GM12878 (cell line): Measurements from ENCODE around the gene FLT1. TPM values are rescaled to one million over a fixed set of nuclear protein-coding genes. Genes with fewer than 3 reads are reported as not detected.

Experiments used
- ATAC-seq: fragments of 200-7000 bp; cut with Tn5 transposase; 3 replicates; pipeline ENCODE4 v1.9.1; 2020; ENCODE audit warnings: mild to moderate bottlenecking, moderate library complexity
- BruUV-seq: library from RNA; stranded (reverse); fragments of 400-500 nt; replicated peaks from 2 replicates; lab custom pipeline; 2021; lab: Mats Ljungman, UMichigan
- CTCF ChIA-PET: fragments of 300-600 bp; sonication (Branson Sonifier 250); formaldehyde crosslinking; extraction: SDS; loops from one replicate; lab custom pipeline; 2021; ENCODE audit warnings: inconsistent platforms; lab: Yijun Ruan, JAX
- POLR2A ChIA-PET: fragments of 350-600 bp; formaldehyde crosslinking; extraction: SDS; loops from one replicate; lab custom pipeline; 2021; ENCODE audit warnings: inconsistent platforms; lab: Charles Lee
- RAD21 ChIA-PET: fragments of 300-600 bp; sonication (Branson Sonifier 250); formaldehyde crosslinking; loops from one replicate; lab custom pipeline; 2023; ENCODE audit warnings: antibody characterized with exemption; ENCODE audit not compliant: unreplicated experiment; lab: Charles Lee
- SMC1A ChIA-PET: fragments of 300-600 bp; sonication (Branson Sonifier 250); formaldehyde crosslinking; loops from one replicate; lab custom pipeline; 2023; ENCODE audit not compliant: unreplicated experiment, uncharacterized antibody; lab: Charles Lee
- DNase-seq: peaks from one replicate; pipeline ENCODE4 v3.0.0-alpha.2; 2011; ENCODE audit warnings: low read depth, low spot score
- FAIRE-seq: peaks from 3 replicates; lab custom pipeline; 2011; peaks lifted over from hg19 to GRCh38; lab: Jason Lieb, UNC
- H2AFZ ChIP-seq: 2 replicates; pipeline ENCODE4 v1.6.0; 2011; ENCODE audit warnings: low read depth, low read length, control low read depth; ENCODE audit not compliant: control insufficient read depth
- H3K27ac ChIP-seq: 2 replicates; pipeline ENCODE4 v1.5.1; 2011; ENCODE audit warnings: control low read depth; ENCODE audit not compliant: control insufficient read depth, insufficient read depth
- H3K27me3 ChIP-seq, 2 experiments: replicated peaks in 1 of 2; 2 replicates each; pipeline versions ENCODE4 v1.6.0 to v1.6.1; 2011; ENCODE audit warnings: low read length in 1 of 2; ENCODE audit not compliant: control insufficient read depth in 2 of 2, insufficient read depth in 2 of 2
- H3K36me3 ChIP-seq, 2 experiments: 2 replicates each; pipeline ENCODE4 v1.5.1; 2011; ENCODE audit warnings: low read length in 1 of 2; ENCODE audit not compliant: control insufficient read depth in 2 of 2, insufficient read depth in 2 of 2
- H3K4me1 ChIP-seq: 2 replicates; pipeline ENCODE4 v1.6.1; 2011; ENCODE audit warnings: mild to moderate bottlenecking, low read length, moderate library complexity, mixed read lengths; ENCODE audit not compliant: control insufficient read depth, insufficient read depth
- H3K4me2 ChIP-seq: 2 replicates; pipeline ENCODE4 v1.6.0; 2011; ENCODE audit warnings: control low read depth; ENCODE audit not compliant: control insufficient read depth, insufficient read depth
- H3K4me3 ChIP-seq: fragments of 200-600 bp; sonication (generic); 2 replicates; pipeline ENCODE4 v1.5.1; 2016
- H3K79me2 ChIP-seq: 2 replicates; pipeline ENCODE4 v1.6.0; 2011; ENCODE audit warnings: low read length; ENCODE audit not compliant: control insufficient read depth, insufficient read depth
- H3K9ac ChIP-seq: 2 replicates; pipeline ENCODE4 v1.8.0; 2011; ENCODE audit warnings: low read length, control low read depth, mixed read lengths; ENCODE audit not compliant: control insufficient read depth, insufficient read depth
- H3K9me3 ChIP-seq: replicated peaks from 3 replicates; pipeline ENCODE4 v1.5.1; 2011; ENCODE audit warnings: mild to moderate bottlenecking, low read length; ENCODE audit not compliant: control insufficient read depth, insufficient read depth
- H4K20me1 ChIP-seq: 2 replicates; pipeline ENCODE4 v1.6.0; 2011; ENCODE audit not compliant: control insufficient read depth, insufficient read depth
- CBFB ChIP-seq: IDR thresholded peaks from 2 replicates; pipeline ENCODE4 v1.6.1; 2016; ENCODE audit warnings: antibody characterized with exemption, low read depth
- CEBPB ChIP-seq, 2 experiments: fragments of 150-350 bp in 1 of 2; IDR thresholded peaks; 2 replicates each; pipeline ENCODE4 v1.6.1; 2012 to 2014; ENCODE audit warnings: low read depth in 2 of 2, low read length in 2 of 2, borderline replicate concordance in 1 of 2, inconsistent platforms in 1 of 2
- CHD4 ChIP-seq: fragments of 200-600 bp; sonication (generic); IDR thresholded peaks from 2 replicates; pipeline ENCODE4 v1.6.1; 2016; ENCODE audit warnings: mild to moderate bottlenecking
- EED ChIP-seq: sonication (generic); IDR thresholded peaks from 2 replicates; pipeline ENCODE4 v1.6.1; 2016; ENCODE audit warnings: antibody characterized with exemption, low read depth
- IKZF1 ChIP-seq: fragments of 450-650 bp; conservative IDR thresholded peaks from 2 replicates; pipeline ENCODE4 v1.6.1; 2017; ENCODE audit warnings: antibody characterized with exemption, mild to moderate bottlenecking
- KAT2A ChIP-seq: conservative IDR thresholded peaks from 2 replicates; pipeline ENCODE4 v1.6.1; 2011; ENCODE audit warnings: low read depth, low read length; ENCODE audit not compliant: control insufficient read depth
- KDM1A ChIP-seq: fragments of 200-600 bp; sonication (generic); IDR thresholded peaks from 2 replicates; pipeline ENCODE4 v1.6.1; 2016; ENCODE audit warnings: borderline replicate concordance
- MEF2A ChIP-seq: IDR thresholded peaks from 2 replicates; pipeline ENCODE4 v1.6.1; 2011; ENCODE audit warnings: low read depth, mild to moderate bottlenecking, low read length, moderate library complexity; ENCODE audit not compliant: insufficient read depth
- MXI1 ChIP-seq: fragments of 150-350 bp; IDR thresholded peaks from 2 replicates; pipeline ENCODE4 v1.6.1; 2011; ENCODE audit warnings: low read depth, mild to moderate bottlenecking, inconsistent platforms, low read length, improper control_type of control experiment
- NFXL1 ChIP-seq: fragments of 450-650 bp; IDR thresholded peaks from 2 replicates; pipeline ENCODE4 v1.6.1; 2017; ENCODE audit warnings: antibody characterized with exemption, mild to moderate bottlenecking, borderline replicate concordance
- POLR2AphosphoS2 ChIP-seq: IDR thresholded peaks from 2 replicates; pipeline ENCODE4 v1.6.1; 2011; ENCODE audit warnings: low read depth, mild to moderate bottlenecking, low read length, improper control_type of control experiment, moderate library complexity
- SMAD1 ChIP-seq: fragments of 450-650 bp; IDR thresholded peaks from 2 replicates; pipeline ENCODE4 v1.6.1; 2018; ENCODE audit warnings: mild to moderate bottlenecking, low read depth; ENCODE audit not compliant: partially characterized antibody
- WGBS: methylation state at CpG from one replicate; pipeline ENCODE4 v1.1.6; 2016; ENCODE audit warnings: low lambda C conversion rate; ENCODE audit not compliant: insufficient replicate concordance, insufficient coverage; ENCODE audit errors: missing lambda C conversion rate; 5-methylcytosine and 5-hydroxymethylcytosine counted together
- in situ Hi-C: fragments of 300-500 bp; cut with MboI; formaldehyde crosslinking; loops from 9 replicates; pipeline ENCODE4 v1.14.3; 2018; ENCODE audit warnings: mixed read lengths
- intact Hi-C: fragments of 100-400 bp; cut with micrococcal nuclease; formaldehyde crosslinking; loops from one replicate; pipeline ENCODE4 v1.14.2; 2022; ENCODE audit not compliant: unreplicated experiment
- polyA plus RNA-seq, 11 experiments: library from polyadenylated mRNA; depleted of rRNA in 4 of 11; unstranded in 6 of 11; stranded (reverse) in 5 of 11; fragments of >200 nt; fragmentation: Nextera tagmentation in 4 of 11; fragmentation: Illumina TruSeq in 1 of 11; extraction: Ambion mirVana in 4 of 11; extraction: Trizol in 1 of 11; gene quantifications; 1 replicate in 1 of 11; 2 replicates in 10 of 11; pipeline versions ENCODE4 v1.2.1 to v1.2.3, GENCODE V29; 2011 to 2016; ENCODE audit warnings: inconsistent platforms in 2 of 11, missing spikeins in 2 of 11, low read depth in 1 of 11
- total RNA-seq, 4 experiments: library from RNA; depleted of rRNA in 3 of 4; stranded (reverse); fragments of >200 nt in 3 of 4; fragmentation: Illumina TruSeq in 1 of 4; extraction: Trizol in 1 of 4; gene quantifications; 2 replicates each; pipeline versions ENCODE4 v1.2.1 to v1.2.3, GENCODE V29; 2013 to 2021
- TF ChIP-seq, protein P1 (sequence below): IDR thresholded peaks from 2 replicates; pipeline ENCODE4 v1.6.1; 2012; ENCODE audit warnings: low read length, inconsistent platforms
- TF ChIP-seq, protein P2 (sequence below): fragments of 450-650 bp; IDR thresholded peaks from 2 replicates; pipeline ENCODE4 v1.6.1; 2016; ENCODE audit warnings: mild to moderate bottlenecking
- TF ChIP-seq, protein P3 (sequence below): fragments of 450-650 bp; IDR thresholded peaks from 2 replicates; pipeline ENCODE4 v1.6.1; 2018; ENCODE audit warnings: borderline replicate concordance, mild to moderate bottlenecking; ENCODE audit not compliant: partially characterized antibody
- TF ChIP-seq, protein P4 (sequence below): fragments of 450-650 bp; IDR thresholded peaks from 2 replicates; pipeline ENCODE4 v1.6.1; 2016; ENCODE audit warnings: mild to moderate bottlenecking

FLT1 gene
- total and polyA plus RNA-seq, 10 of the 15 experiments (the other 5 are each of a cell fraction or from before 2014, with no cell fraction given): 0.55 to 5.6 (median 0.84) TPM

DNA sequence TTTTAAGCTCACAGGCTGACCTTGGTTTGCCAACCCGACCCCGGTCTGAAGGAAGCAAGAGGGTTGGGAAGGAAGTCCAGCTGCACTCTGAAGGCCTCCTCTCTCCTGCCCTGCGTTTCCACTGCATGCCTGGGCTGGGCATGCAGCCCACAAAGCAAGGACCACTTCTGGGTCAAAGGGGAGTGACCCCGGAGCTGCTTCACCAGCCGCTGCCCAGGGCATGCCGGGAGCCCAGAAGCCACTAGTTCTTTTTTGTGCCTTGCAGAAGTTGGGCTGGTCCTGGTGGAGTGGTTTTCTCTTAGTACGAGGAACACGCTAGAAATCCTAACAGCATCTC, 166.7 kb downstream of the FLT1 start:
- intact Hi-C loops: loop anchor here (10.0 kb wide), 1 partner anchor 147 kb away; no protein-coding TSS in a partner anchor
- H4K20me1 ChIP-seq: no peaks in the 10 kb centered on the region
- in situ Hi-C loops: no loop called here
- BruUV-seq: no TSS peak
- CTCF ChIA-PET: interaction anchor here (1.4 to 2.2 kb wide), 2 partner anchors 308 to 470 kb away, joined by 4 to 8 read pairs; no protein-coding TSS in a partner anchor
- TF ChIP-seq NFXL1: no peak
- TF ChIP-seq, protein P1, sequence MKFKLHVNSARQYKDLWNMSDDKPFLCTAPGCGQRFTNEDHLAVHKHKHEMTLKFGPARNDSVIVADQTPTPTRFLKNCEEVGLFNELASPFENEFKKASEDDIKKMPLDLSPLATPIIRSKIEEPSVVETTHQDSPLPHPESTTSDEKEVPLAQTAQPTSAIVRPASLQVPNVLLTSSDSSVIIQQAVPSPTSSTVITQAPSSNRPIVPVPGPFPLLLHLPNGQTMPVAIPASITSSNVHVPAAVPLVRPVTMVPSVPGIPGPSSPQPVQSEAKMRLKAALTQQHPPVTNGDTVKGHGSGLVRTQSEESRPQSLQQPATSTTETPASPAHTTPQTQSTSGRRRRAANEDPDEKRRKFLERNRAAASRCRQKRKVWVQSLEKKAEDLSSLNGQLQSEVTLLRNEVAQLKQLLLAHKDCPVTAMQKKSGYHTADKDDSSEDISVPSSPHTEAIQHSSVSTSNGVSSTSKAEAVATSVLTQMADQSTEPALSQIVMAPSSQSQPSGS: no peak
- TF ChIP-seq SMAD1: no peak
- no peak for TF ChIP-seq MEF2A
- no peak for TF ChIP-seq IKZF1
- TF ChIP-seq, protein P2, sequence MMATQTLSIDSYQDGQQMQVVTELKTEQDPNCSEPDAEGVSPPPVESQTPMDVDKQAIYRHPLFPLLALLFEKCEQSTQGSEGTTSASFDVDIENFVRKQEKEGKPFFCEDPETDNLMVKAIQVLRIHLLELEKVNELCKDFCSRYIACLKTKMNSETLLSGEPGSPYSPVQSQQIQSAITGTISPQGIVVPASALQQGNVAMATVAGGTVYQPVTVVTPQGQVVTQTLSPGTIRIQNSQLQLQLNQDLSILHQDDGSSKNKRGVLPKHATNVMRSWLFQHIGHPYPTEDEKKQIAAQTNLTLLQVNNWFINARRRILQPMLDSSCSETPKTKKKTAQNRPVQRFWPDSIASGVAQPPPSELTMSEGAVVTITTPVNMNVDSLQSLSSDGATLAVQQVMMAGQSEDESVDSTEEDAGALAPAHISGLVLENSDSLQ: no peak
- TF ChIP-seq POLR2AphosphoS2: no peak
- no peak for TF ChIP-seq EED
- no peak for TF ChIP-seq CHD4
- no peak for TF ChIP-seq MXI1
- TF ChIP-seq CEBPB (IDR thresholded peaks at IDR 0.05; ENCODE audit: borderline replicate concordance in 1 of 2, low read depth in 2 of 2, low read length in 2 of 2): no peak
- no peak for TF ChIP-seq KDM1A
- TF ChIP-seq, protein P3, sequence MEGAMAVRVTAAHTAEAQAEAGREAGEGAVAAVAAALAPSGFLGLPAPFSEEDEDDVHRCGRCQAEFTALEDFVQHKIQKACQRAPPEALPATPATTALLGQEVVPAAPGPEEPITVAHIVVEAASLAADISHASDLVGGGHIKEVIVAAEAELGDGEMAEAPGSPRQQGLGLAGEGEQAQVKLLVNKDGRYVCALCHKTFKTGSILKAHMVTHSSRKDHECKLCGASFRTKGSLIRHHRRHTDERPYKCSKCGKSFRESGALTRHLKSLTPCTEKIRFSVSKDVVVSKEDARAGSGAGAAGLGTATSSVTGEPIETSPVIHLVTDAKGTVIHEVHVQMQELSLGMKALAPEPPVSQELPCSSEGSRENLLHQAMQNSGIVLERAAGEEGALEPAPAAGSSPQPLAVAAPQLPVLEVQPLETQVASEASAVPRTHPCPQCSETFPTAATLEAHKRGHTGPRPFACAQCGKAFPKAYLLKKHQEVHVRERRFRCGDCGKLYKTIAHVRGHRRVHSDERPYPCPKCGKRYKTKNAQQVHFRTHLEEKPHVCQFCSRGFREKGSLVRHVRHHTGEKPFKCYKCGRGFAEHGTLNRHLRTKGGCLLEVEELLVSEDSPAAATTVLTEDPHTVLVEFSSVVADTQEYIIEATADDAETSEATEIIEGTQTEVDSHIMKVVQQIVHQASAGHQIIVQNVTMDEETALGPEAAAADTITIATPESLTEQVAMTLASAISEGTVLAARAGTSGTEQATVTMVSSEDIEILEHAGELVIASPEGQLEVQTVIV: no peak
- TF ChIP-seq KAT2A: no peak
- TF ChIP-seq CBFB: no peak
- TF ChIP-seq, protein P4, sequence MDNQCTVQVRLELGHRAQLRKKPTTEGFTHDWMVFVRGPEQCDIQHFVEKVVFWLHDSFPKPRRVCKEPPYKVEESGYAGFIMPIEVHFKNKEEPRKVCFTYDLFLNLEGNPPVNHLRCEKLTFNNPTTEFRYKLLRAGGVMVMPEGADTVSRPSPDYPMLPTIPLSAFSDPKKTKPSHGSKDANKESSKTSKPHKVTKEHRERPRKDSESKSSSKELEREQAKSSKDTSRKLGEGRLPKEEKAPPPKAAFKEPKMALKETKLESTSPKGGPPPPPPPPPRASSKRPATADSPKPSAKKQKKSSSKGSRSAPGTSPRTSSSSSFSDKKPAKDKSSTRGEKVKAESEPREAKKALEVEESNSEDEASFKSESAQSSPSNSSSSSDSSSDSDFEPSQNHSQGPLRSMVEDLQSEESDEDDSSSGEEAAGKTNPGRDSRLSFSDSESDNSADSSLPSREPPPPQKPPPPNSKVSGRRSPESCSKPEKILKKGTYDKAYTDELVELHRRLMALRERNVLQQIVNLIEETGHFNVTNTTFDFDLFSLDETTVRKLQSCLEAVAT: no peak
- no peaks in the 10 kb centered on the region for H3K9me3 ChIP-seq
- no peak overlapping the region for H2AFZ ChIP-seq
- no peak overlapping the region for H3K27ac ChIP-seq
- H3K4me2 ChIP-seq: no peak overlapping the region
- POLR2A ChIA-PET: no interaction called here
- ATAC-seq: no peak
- RAD21 ChIA-PET: interaction anchor here (1.3 kb wide), 1 partner anchor 468 kb away, joined by 5 read pairs; no protein-coding TSS in a partner anchor
- FAIRE-seq: no peak
- 73% methylated on average over 8 of the region's 8 CpGs for WGBS
- DNase-seq: no peak
- no peaks in the 10 kb centered on the region for H3K36me3 ChIP-seq
- no peaks in the 10 kb centered on the region for H3K4me1 ChIP-seq
- no peaks in the 10 kb centered on the region for H3K79me2 ChIP-seq
- H3K4me3 ChIP-seq: no peak overlapping the region
- H3K9ac ChIP-seq: no peak overlapping the region
- no peaks in the 10 kb centered on the region for H3K27me3 ChIP-seq
- SMC1A ChIA-PET: interaction anchor here (1.1 to 1.3 kb wide), 4 partner anchors 220 to 327 kb away, joined by 3 to 4 read pairs (median 4); no protein-coding TSS in a partner anchor
